GM12873 (cell line): Measurements from ENCODE around the gene ASB18.

ENCODE experiments used
- CTCF ChIP-seq: IDR thresholded peaks from 2 replicates; pipeline ENCODE4 v1.5.1; 2012; ENCODE audit warnings: low read depth, mild to moderate bottlenecking, moderate library complexity, low read length, control low read depth; ENCODE audit not compliant: insufficient read depth; ENCODE audit errors: missing control alignments

ASB18 gene

GRCh38 chr2:236264256-236264655, at the start of gene ASB18:
Gene ASB18, minus strand, starts transcription at chr2:236264406. Its CDS starts 61 bp downstream, at chr2:236264345.
- TF ChIP-seq CTCF = no peak

- no peak for TF ChIP-seq CTCF
These were observed 47.1 kb upstream of the ASB18 start for GRCh38 chr2:236311286-236311685.

GRCh38 chr2:236309669-236310029, 45.4 kb upstream of the ASB18 start:
- TF ChIP-seq CTCF = peak; percentile 74

- no peak for TF ChIP-seq CTCF
These were observed 44.9 kb upstream of the ASB18 start for GRCh38 chr2:236308855-236309668.

- no peak for TF ChIP-seq CTCF
These were observed 43.4 kb upstream of the ASB18 start for GRCh38 chr2:236307641-236308040.

- TF ChIP-seq CTCF = no peak
These were observed 42.8 kb upstream of the ASB18 start for GRCh38 chr2:236306825-236307540.

GRCh38 chr2:236305964-236306605, 41.9 kb upstream of the ASB18 start:
- no peak for TF ChIP-seq CTCF
